ENCODE data around the gene GFRA1.

GRCh38 chr10:116237970-116238369 lies 35.0 kb downstream of the GFRA1 start:
- TF ChIP-seq CTCF (IDR thresholded peaks at IDR 0.05) = no peak
- no peak for TF ChIP-seq POLR2A (IDR thresholded peaks at IDR 0.05)

All from Peyer's patch (tissue), 4 donors.